MG63 (cell line): ENCODE measurements around the gene NRN1L. TPM values are rescaled to one million over a fixed set of nuclear protein-coding genes. Genes with fewer than 3 reads are reported as not detected.
A peak's percentile ranks its signal among the peaks of the same experiment; 100 is the strongest.
"Not testable (repeated sequence)": the region's sequence is repeated elsewhere in the genome, so short reads cannot be mapped to it uniquely, and the experiment has no call there.

ENCODE experiments used
- DNase-seq: peaks from one replicate; pipeline ENCODE4 v3.0.0-alpha.2; 2020
- H3K27me3 ChIP-seq: fragments of 250-450 bp; sonication (Bioruptor Pico); 2 replicates; pipeline ENCODE4 v1.5.1; 2020; ENCODE audit warnings: mild to moderate bottlenecking, moderate library complexity
- H3K36me3 ChIP-seq: fragments of 250-450 bp; sonication (Bioruptor Pico); 2 replicates; pipeline ENCODE4 v1.5.1; 2020; ENCODE audit warnings: mild to moderate bottlenecking, moderate library complexity
- H3K4me3 ChIP-seq: fragments of 250-450 bp; sonication (Bioruptor Pico); 2 replicates; pipeline ENCODE4 v1.5.1; 2020; ENCODE audit warnings: mild to moderate bottlenecking, moderate library complexity
- H3K9me3 ChIP-seq: fragments of 250-450 bp; sonication (Bioruptor Pico); 2 replicates; pipeline ENCODE4 v1.5.1; 2020; ENCODE audit warnings: mild to moderate bottlenecking, moderate library complexity
- total RNA-seq: library from RNA; depleted of rRNA; stranded (reverse); fragments of >200 nt; shearing (Covaris generic); gene quantifications from 2 replicates; pipeline ENCODE4 v1.2.3, GENCODE V29; 2014; ENCODE audit warnings: low replicate concordance

NRN1L gene
- total RNA-seq, 1 experiment from 2014 or later: not detected

- DNase-seq: peak; percentile 88
- no peaks in the 10 kb centered on the region for H3K27me3 ChIP-seq
- H3K4me3 ChIP-seq: peak within 1 kb of the TSS; percentile 75
- no peaks in the 10 kb centered on the region for H3K9me3 ChIP-seq
- H3K36me3 ChIP-seq: no peaks in the 10 kb centered on the region
Observed at GRCh38 chr16:67892899-67893742, 8.4 kb downstream of the NRN1L start, which contains the start of gene PSKH1. TSS of gene PSKH1 (plus strand) at chr16:67893254. CDS start at chr16:67908750, 15,496 bp downstream.

- Histone ChIP-seq H3K4me3 (peak overlapping the region; percentile 75), H3K9me3 (no peaks in the 10 kb centered on the region), H3K36me3 (no peaks in the 10 kb centered on the region), H3K27me3 (no peaks in the 10 kb centered on the region)
- no peak for DNase-seq
Observed at GRCh38 chr16:67893743-67894399, 9.2 kb downstream of the NRN1L start.

- no peaks in the 10 kb centered on the region for H3K9me3 ChIP-seq
- peak; percentile 20 for DNase-seq
- H3K36me3 ChIP-seq: no peaks in the 10 kb centered on the region
- no peaks in the 10 kb centered on the region for H3K27me3 ChIP-seq
- no peak overlapping the region for H3K4me3 ChIP-seq
Observed at GRCh38 chr16:67897231-67897630, 12.5 kb downstream of the NRN1L start.

- Histone ChIP-seq H3K36me3 (no peaks in the 10 kb centered on the region), H3K27me3 (no peaks in the 10 kb centered on the region), H3K4me3 (no peak overlapping the region), H3K9me3 (no peaks in the 10 kb centered on the region)
- no peak for DNase-seq
Observed at GRCh38 chr16:67901734-67902133, 17.0 kb downstream of the NRN1L start.

- Histone ChIP-seq H3K27me3 (no peaks in the 10 kb centered on the region), H3K4me3 (no peak overlapping the region), H3K9me3 (no peaks in the 10 kb centered on the region), H3K36me3 (no peaks in the 10 kb centered on the region)
- no peak for DNase-seq
Observed at GRCh38 chr16:67902831-67903230, 18.1 kb downstream of the NRN1L start.

GRCh38 chr16:67907397-67908180 lies 22.9 kb downstream of the NRN1L start:
- Histone ChIP-seq H3K36me3 (no peaks in the 10 kb centered on the region), H3K27me3 (no peaks in the 10 kb centered on the region), H3K4me3 (no peak overlapping the region), H3K9me3 (no peaks in the 10 kb centered on the region)
- no peak for DNase-seq

- no peak for DNase-seq
- Histone ChIP-seq H3K27me3 (no peaks in the 10 kb centered on the region), H3K36me3 (no peaks in the 10 kb centered on the region), H3K9me3 (no peaks in the 10 kb centered on the region), H3K4me3 (no peak overlapping the region)
Observed at GRCh38 chr16:67909056-67909742, 24.5 kb downstream of the NRN1L start.

GRCh38 chr16:67910158-67910557 lies 25.5 kb downstream of the NRN1L start:
- Histone ChIP-seq H3K36me3 (no peaks in the 10 kb centered on the region), H3K9me3 (no peaks in the 10 kb centered on the region), H3K4me3 (no peak overlapping the region), H3K27me3 (no peaks in the 10 kb centered on the region)
- peak; percentile 16 for DNase-seq

GRCh38 chr16:67914758-67915495 lies 30.2 kb downstream of the NRN1L start:
- Histone ChIP-seq H3K36me3 (no peaks in the 10 kb centered on the region; the same call in 1 of the 2 replicates), H3K9me3 (no peaks in the 10 kb centered on the region), H3K27me3 (no peaks in the 10 kb centered on the region), H3K4me3 (no peak overlapping the region)
- DNase-seq: no peak

GRCh38 chr16:67915496-67915769 lies 30.7 kb downstream of the NRN1L start:
- not testable (repeated sequence) for DNase-seq, H3K9me3 ChIP-seq, H3K27me3 ChIP-seq, H3K4me3 ChIP-seq, H3K36me3 ChIP-seq

GRCh38 chr16:67915831-67916723 lies 31.4 kb downstream of the NRN1L start:
- Histone ChIP-seq H3K4me3 (no peak overlapping the region), H3K9me3 (no peaks in the 10 kb centered on the region), H3K36me3 (no peaks in the 10 kb centered on the region; the same call in 1 of the 2 replicates), H3K27me3 (no peaks in the 10 kb centered on the region)
- no peak for DNase-seq

GRCh38 chr16:67917140-67917851 lies 32.6 kb downstream of the NRN1L start:
- Histone ChIP-seq H3K27me3 (no peaks in the 10 kb centered on the region), H3K9me3 (no peaks in the 10 kb centered on the region), H3K36me3 (no peaks in the 10 kb centered on the region; the same call in 1 of the 2 replicates), H3K4me3 (no peak overlapping the region)
- DNase-seq: peak; percentile 40

GRCh38 chr16:67917852-67918236 lies 33.2 kb downstream of the NRN1L start:
- Histone ChIP-seq H3K9me3 (no peaks in the 10 kb centered on the region), H3K27me3 (no peaks in the 10 kb centered on the region), H3K4me3 (no peak overlapping the region), H3K36me3 (no peaks in the 10 kb centered on the region; the same call in 1 of the 2 replicates)
- peak; percentile 34 for DNase-seq

GRCh38 chr16:67919622-67920221 lies 35.0 kb downstream of the NRN1L start:
- H3K4me3 ChIP-seq: no peak overlapping the region
- no peaks in the 10 kb centered on the region for H3K27me3 ChIP-seq
- DNase-seq: no peak
- H3K9me3 ChIP-seq: no peaks in the 10 kb centered on the region
- no peaks in the 10 kb centered on the region; the same call in 1 of the 2 replicates for H3K36me3 ChIP-seq
